NOMO-1 treated with dmso at 0.1 percent for 144 hours (cell line): Measurements from ENCODE around the gene MAS1L.

Experiments used
- DNase-seq: peaks from one replicate; lab custom pipeline; 2025; ENCODE audit not compliant: unreplicated experiment; lab: John Stamatoyannopoulos, UW

The MAS1L gene

GRCh38 chr6:29487660-29488059 is at the start of gene MAS1L:
MAS1L (minus strand) TSS chr6:29487956; CDS start chr6:29487902, 54 bp downstream.
- no peak for DNase-seq

- DNase-seq: no peak
Observed at GRCh38 chr6:29532320-29532951, 44.7 kb upstream of the MAS1L start.

- DNase-seq: no peak
Observed at GRCh38 chr6:29531668-29532067, 43.9 kb upstream of the MAS1L start.

- DNase-seq: no peak
Observed at GRCh38 chr6:29530671-29531310, 43.0 kb upstream of the MAS1L start.

GRCh38 chr6:29529956-29530355 is 42.2 kb upstream of the MAS1L start:
- no peak for DNase-seq

- no peak for DNase-seq
Observed at GRCh38 chr6:29528988-29529560, 41.3 kb upstream of the MAS1L start.

GRCh38 chr6:29528300-29528931 is 40.7 kb upstream of the MAS1L start:
- DNase-seq: no peak

GRCh38 chr6:29527564-29527963 is 39.8 kb upstream of the MAS1L start:
- DNase-seq: no peak

GRCh38 chr6:29527126-29527525 is 39.4 kb upstream of the MAS1L start:
- DNase-seq: no peak

GRCh38 chr6:29525311-29525639 is 37.5 kb upstream of the MAS1L start:
- no peak for DNase-seq

GRCh38 chr6:29524444-29525310 is 36.9 kb upstream of the MAS1L start:
- no peak for DNase-seq

GRCh38 chr6:29524044-29524443 is 36.3 kb upstream of the MAS1L start:
- no peak for DNase-seq

- no peak for DNase-seq
Observed at GRCh38 chr6:29522227-29522626, 34.5 kb upstream of the MAS1L start.

GRCh38 chr6:29521006-29521680 is 33.4 kb upstream of the MAS1L start:
- DNase-seq: no peak

- no peak for DNase-seq
Observed at GRCh38 chr6:29520232-29520631, 32.5 kb upstream of the MAS1L start.

- DNase-seq: no peak
Observed at GRCh38 chr6:29519291-29520010, 31.7 kb upstream of the MAS1L start.

GRCh38 chr6:29517728-29518440 is 30.1 kb upstream of the MAS1L start:
- no peak for DNase-seq

GRCh38 chr6:29517245-29517644 is 29.5 kb upstream of the MAS1L start:
- DNase-seq: no peak

- DNase-seq: no peak
Observed at GRCh38 chr6:29516108-29516507, 28.4 kb upstream of the MAS1L start.
